Activated CD4-positive, alpha-beta T cell treated with anti-CD3 and anti-CD28 coated beads for 48 hours (primary cell): ENCODE results near the gene BBS9.
"Not testable (repeated sequence)": the region's sequence is repeated elsewhere in the genome, so short reads cannot be mapped to it uniquely, and the experiment has no call there.

Source experiments
- DNase-seq: peaks from one replicate; pipeline ENCODE4 v3.0.0-alpha.2; 2020

The BBS9 gene

DNA sequence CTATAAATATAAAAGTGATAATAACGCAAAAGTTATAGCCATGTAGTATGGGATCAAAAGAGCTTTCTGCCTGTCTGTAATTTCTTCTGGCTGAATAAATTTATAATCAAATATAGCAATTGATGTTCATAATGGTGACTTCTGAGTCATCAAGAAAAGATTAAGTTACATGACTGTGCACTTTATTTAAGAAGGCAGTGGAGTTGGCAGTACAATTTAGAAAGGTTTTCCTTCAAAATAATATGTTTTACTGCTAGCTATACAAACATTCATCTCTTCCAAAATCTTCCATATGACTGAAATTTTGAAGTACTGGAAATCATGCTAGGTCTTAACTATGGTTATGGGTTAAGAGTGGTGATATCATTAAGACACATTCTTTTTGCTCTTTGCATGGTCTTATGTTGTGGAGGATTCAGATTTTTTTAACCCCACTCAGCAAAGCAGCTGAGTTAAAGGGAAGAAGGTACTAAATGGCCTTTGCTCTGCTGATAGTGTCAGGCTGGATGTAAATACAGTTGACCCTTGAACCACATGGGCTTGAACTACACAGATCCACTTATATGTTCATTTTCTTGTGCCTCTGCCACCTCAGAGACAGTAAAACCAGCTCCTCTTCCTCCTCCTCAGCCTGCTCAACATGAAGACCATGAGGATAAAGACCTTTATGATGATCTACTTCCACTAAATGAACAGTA lies 323.6 kb downstream of the BBS9 start:
- no peak for DNase-seq

DNA sequence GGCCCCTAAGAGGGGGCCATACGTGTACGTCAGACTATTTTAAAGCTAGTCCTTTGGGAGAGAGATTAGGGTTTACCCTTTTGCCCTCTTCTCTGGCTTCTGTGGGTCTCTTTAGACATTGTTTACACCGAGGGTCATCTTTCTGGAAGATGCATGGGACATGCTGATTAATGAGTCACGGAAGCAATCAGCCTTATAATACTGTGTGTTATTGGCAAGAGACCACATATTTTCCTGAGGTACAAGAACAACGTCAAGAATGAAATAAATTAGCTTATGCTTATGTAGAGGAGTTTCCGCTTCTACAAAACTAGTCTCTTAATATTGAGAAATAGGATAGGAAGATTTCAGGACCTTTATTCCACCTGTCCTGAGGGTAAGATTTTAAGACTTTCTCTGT lies 327.7 kb downstream of the BBS9 start:
- DNase-seq: no peak

GRCh38 chr7:33458581-33458980 lies 329.2 kb downstream of the BBS9 start:
- DNase-seq: no peak

- DNase-seq: no peak
Measured at GRCh38 chr7:33459340-33459751, 330.0 kb downstream of the BBS9 start.

- DNase-seq: no peak
Measured at GRCh38 chr7:33463131-33463530, 333.8 kb downstream of the BBS9 start.

DNA sequence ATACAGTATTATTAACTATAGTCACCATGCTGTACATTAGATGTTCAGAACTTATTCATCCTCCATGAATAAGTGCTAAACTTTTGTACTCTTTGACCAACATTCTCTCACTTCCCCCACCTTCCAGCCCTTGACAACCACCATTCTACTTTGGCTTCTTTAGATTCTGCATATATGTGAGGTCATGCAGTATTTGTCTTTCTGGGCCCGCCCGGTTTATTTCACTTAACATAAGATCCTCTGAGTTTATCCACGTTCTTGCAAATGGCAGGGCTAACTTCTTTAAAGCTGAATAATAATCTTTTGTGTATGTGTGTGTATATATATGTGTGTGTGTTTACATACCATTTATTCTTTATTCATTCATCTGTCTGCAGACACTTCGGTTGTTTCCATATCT lies 336.8 kb downstream of the BBS9 start:
- DNase-seq: no peak

GRCh38 chr7:33471636-33472242 lies 342.4 kb downstream of the BBS9 start:
- no peak for DNase-seq

GRCh38 chr7:33472348-33473025 lies 343.1 kb downstream of the BBS9 start:
- no peak for DNase-seq

DNA sequence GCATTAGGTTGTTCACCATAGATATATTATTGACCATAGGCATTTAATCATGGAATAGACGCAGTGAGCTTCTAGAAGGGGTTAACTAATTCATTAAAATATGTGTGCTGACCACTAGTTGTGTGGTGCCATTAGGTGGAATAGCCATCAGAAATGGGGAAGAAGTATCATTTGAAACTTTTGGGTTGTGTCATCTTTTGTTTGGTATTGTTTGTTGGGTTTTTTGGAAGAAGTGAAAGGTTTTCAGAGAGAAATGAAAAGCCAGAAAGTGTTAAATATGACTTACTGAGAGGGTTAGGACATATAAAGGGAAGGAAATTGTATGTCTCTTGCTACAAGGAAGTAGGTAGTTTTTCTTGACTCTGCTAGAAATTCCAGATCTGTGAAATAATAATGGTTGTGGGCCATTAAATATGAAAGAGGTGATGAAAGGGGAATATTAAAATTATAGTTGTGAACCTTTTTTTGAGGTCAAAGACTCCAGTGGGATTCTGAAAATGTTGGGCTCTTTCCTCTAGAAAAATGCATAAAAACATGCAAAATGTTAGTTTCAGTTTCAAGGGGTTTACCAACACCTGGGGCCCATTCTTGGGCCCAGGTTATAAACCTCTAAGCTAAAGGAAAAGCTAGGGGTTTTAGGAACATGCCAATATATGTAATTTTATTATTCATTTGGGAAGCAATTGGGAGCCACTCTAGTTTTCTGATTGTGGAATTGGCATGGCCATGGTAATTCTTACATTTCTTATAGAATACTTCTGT lies 348.5 kb downstream of the BBS9 start:
- no peak for DNase-seq

DNA sequence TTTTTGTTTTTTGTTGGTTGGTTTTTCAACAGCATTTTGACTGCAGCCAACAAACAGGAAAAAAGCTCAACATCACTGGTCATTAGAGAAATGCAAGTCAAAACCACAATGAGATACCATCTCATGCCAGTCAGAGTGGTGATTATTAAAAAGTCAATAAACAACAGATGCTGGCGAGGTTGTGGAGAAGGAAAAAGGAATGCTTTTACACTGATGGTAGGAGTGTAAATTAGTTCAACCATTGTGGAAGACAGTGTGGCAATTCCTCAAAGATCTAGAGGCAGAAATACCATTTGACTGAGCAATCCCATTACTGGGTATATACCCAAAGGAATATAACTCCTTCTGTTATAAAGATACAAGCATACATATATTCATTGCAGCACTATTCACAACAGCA lies 355.1 kb downstream of the BBS9 start:
- DNase-seq: not testable (repeated sequence)

- DNase-seq: no peak
Measured at GRCh38 chr7:33485747-33486493, 356.6 kb downstream of the BBS9 start.

- no peak for DNase-seq
Measured at GRCh38 chr7:33486633-33487032, 357.3 kb downstream of the BBS9 start.

DNA sequence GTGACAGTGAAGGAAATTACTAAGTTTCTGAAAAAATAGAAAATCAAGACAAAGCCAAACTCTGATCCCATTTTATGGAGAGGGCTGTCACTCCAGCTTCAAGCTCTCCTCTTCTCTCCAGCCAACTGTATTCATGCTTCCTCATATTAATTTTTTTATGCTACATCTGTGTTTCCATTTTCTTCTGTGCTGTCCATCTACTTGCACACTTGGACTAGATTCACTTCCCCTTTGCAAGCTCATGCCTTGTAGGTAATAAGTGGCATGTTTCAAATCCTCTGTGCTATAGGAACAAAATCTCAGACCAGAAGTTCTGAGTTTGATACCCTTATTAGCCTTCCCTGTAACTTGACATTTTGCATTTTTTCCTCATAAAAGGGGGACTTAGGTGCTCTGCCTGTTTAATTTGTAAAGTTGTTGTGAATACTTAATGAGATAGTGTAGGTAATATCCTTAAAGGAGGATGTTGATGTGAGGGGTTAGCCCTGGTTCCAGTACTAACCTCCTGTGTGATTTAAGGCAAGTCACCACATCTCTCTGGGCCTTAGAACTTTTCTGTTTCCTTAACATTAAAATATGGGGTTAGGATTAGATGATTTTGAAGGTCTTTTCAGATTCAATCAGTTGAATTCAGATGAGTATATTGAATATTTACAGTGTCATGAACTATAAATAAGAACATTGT lies 358.8 kb downstream of the BBS9 start:
- no peak for DNase-seq

GRCh38 chr7:33494474-33494873 lies 365.1 kb downstream of the BBS9 start:
- no peak for DNase-seq

GRCh38 chr7:33495207-33495606 lies 365.8 kb downstream of the BBS9 start:
- DNase-seq: no peak

- no peak for DNase-seq
Measured at GRCh38 chr7:33497051-33497450, 367.7 kb downstream of the BBS9 start.

DNA sequence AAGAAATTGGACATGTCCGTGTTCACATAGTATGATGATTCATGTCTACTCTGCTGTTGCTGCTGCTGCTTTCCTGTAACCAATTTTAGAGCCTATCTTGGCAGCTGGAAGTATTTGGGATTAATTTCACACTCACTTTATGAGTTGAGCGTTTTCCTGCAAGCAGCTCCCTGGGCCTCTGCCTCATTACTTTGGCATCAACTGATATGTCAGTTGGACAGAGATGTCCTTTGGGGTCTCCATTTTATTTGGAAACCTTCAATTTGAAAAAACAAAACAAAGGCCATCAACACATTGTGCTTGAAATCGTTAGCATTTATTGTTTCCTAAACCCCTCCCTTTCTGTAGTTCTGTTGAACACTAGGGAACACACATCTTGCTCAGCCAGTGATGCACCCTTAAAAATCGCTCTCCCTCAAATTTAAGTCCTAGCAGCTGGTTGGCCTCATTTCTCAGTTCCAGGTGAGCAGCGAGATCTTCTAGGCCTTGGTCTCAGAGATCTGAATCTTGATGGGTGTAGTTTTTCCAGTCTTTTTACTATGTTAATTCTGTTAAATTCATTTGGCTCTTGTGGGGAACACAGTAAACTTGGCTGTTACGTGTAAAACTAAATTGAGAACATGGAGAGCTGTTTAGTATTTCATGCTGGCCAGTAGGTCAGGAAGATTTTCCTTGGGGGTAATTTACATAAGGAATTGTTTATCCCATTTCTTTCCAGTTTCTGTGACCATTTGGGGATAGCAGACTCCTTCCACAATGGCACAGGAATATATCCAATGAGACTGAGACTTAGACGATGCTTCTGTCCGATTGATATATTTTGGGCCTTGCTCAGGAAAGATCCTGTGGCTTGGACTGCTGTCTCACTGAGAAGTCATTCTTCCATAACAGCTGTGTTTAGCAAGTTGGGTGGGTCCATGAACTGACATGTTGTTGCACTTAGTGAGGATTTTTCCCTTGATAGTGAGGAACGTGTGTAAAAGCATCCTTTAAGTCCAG lies 371.6 kb downstream of the BBS9 start:
- DNase-seq: no peak

DNA sequence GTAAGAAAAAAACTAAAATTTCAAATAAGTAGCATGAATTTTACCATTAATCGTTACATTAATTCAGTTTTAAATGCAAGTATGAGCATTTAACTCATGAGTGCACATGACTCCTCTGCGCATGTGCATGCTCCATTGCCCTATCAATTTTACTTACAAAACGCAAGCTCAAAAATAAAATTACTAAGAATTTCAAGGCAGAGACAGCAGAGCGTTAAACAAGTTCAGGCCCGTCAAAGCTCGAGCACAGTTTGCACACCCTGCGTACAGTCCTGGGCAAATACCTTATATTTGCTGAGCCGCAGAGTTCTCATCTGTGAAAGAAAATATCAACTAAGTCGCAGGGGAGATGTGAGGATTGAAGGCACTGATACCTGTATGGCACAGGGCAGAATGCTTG lies 373.6 kb downstream of the BBS9 start:
- DNase-seq: no peak

- DNase-seq: no peak
Measured at GRCh38 chr7:33503736-33504135, 374.4 kb downstream of the BBS9 start.

DNA sequence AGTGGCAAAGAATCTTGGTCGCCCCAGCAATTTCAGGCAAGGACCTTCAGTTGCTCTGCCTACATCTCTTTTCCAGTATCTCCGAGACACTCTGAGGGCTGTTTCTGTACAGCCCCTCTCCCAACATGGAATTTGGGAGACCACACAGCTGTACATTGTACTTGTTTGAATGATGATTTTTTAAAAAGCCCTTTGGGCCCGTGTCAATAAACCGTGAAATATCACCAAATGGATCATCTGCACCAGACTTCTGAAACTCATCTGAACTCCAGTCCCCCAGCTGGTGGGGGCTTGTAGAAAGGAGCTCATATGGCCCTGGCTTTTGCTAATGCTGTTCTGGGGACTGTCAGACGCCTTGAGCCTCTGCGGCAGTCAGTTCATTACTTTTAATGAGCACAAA lies 374.9 kb downstream of the BBS9 start:
- no peak for DNase-seq

DNA sequence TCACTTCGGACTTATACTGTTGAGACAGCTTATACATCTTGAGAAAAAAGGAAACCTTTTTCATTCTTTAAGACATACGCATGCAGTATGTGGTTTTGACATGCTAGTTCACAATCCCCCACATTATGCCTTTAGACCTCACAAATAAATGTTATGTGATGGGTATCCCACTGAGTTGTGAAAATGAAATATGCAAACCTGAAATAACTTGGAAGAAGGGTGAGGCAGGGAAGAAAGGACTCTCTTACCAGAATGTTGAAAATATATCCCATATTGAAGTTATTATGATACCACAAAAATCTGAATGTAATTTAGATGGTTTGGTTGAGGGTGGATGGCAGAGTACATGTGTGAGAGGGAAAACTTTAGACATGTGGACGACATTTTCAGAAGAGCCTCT lies 379.8 kb downstream of the BBS9 start:
- DNase-seq: no peak
